T-helper 1 cell (primary cell): Measurements from ENCODE around the gene MUC12.
"Not testable (repeated sequence)": the region's sequence is repeated elsewhere in the genome, so short reads cannot be mapped to it uniquely, and the experiment has no call there.

ENCODE experiments used
- DNase-seq, 5 donors: peaks; one replicate each; pipeline ENCODE4 v3.0.0-alpha.2; 2012 to 2020

The MUC12 gene

DNA sequence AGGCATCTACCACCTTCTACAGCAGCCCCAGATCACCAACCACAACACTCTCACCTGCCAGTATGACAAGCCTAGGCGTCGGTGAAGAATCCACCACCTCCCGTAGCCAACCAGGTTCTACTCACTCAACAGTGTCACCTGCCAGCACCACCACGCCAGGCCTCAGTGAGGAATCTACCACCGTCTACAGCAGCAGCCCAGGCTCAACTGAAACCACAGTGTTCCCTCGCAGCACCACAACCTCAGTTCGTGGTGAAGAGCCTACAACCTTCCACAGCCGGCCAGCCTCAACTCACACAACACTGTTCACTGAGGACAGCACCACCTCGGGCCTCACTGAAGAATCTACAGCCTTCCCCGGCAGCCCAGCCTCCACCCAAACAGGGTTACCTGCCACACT is 29.2 kb downstream of the MUC12 start:
- not testable (repeated sequence) for DNase-seq

DNA sequence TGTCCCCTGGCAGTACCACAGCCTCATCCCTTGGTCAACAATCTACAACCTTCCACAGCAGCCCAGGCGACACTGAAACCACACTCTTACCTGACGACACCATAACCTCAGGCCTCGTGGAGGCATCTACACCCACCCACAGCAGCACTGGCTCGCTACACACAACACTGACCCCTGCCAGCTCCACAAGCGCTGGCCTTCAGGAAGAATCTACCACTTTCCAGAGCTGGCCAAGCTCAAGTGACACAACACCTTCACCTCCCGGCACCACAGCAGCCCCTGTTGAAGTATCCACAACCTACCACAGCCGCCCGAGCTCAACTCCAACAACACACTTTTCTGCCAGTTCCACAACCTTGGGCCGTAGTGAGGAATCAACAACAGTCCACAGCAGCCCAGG is 30.0 kb downstream of the MUC12 start:
- not testable (repeated sequence) for DNase-seq

DNA sequence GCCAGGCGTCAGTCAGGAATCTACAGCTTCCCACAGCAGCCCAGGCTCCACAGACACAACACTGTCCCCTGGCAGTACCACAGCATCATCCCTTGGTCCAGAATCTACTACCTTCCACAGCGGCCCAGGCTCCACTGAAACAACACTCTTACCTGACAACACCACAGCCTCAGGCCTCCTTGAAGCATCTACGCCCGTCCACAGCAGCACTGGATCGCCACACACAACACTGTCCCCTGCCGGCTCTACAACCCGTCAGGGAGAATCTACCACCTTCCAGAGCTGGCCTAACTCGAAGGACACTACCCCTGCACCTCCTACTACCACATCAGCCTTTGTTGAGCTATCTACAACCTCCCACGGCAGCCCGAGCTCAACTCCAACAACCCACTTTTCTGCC is 30.7 kb downstream of the MUC12 start:
- DNase-seq: not testable (repeated sequence)

DNA sequence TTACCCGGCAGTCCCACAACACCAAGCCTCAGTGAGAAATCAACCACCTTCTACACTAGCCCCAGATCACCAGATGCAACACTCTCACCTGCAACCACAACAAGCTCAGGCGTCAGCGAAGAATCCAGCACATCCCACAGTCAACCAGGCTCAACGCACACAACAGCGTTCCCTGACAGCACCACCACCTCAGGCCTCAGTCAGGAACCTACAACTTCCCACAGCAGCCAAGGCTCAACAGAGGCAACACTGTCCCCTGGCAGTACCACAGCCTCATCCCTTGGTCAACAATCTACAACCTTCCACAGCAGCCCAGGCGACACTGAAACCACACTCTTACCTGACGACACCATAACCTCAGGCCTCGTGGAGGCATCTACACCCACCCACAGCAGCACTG is 33.0 kb downstream of the MUC12 start:
- not testable (repeated sequence) for DNase-seq

DNA sequence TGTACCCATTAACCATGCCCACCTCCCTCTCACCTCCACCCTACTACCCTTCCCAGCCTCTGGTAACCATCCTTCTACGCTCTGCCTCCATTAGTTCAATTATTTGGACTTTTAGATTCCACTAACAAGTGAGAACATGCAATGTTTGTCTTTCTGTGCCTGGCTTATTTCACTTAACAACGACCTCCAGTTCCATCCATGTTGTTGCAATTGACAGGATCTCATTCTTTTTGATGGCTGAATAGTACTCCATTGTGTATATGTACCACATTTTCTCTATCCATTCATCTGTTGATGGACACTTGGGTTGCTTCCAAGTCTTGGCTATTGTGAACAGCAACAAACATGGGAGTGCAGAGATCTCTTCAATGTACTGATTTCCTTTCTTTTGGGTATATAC is 38.0 kb downstream of the MUC12 start:
- not testable (repeated sequence) for DNase-seq

DNA sequence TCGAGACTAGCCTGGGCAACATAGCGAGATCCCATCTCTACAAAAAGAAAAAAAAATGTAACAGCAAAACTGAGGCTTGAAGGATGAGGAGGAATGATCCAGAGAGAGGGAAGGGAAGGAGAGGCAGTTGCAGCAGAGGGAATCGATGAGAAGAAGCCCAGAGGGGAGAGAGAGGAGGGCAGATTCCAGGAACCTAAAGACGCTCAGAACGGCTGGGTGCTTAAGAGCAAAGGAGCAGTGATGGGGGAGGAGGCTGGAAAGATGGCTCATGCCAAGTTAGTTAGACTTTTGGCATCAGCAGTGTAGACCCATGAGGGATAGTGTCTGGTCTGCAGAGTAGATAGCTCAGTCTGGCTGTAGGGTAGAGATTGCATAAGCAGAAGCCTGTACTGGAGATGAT is 40.3 kb downstream of the MUC12 start:
- DNase-seq: no peak

DNA sequence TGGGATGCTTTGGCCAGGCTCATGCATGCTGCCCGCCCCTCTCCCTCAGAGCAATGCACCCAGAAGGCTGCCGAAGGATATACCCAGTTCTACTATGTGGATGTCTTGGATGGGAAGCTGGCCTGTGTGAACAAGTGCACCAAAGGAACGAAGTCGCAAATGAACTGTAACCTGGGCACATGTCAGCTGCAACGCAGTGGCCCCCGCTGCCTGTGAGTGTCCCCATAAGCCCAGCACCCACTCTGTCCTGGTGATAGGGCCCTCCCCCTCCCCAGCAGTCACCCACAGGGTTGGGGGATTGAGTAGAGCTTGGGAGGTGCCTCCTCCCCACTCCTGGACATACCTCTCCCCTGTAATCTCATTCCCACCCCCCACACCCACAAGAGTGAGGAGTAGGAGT is 43.6 kb downstream of the MUC12 start:
- no peak for DNase-seq

DNA sequence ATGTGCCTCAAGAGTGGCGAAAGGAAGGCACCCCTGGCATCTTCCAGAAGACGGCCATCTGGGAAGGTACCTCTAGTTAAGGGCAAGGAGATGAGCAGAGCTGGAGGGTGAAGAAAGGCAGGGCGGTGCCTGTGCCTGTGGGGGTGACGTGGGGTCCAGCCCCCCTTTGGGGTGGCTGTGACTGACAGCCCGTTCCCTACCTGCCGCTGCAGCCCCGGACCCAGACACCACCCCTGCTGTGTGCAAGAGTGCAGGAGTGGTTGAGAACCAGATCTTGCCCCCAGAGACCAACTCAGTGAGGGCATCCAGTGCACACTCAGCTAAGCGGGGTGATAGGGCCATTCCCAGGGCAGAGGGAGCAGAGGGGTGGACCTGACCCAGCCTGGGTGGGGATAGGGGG is 46.3 kb downstream of the MUC12 start:
- DNase-seq: no peak

DNA sequence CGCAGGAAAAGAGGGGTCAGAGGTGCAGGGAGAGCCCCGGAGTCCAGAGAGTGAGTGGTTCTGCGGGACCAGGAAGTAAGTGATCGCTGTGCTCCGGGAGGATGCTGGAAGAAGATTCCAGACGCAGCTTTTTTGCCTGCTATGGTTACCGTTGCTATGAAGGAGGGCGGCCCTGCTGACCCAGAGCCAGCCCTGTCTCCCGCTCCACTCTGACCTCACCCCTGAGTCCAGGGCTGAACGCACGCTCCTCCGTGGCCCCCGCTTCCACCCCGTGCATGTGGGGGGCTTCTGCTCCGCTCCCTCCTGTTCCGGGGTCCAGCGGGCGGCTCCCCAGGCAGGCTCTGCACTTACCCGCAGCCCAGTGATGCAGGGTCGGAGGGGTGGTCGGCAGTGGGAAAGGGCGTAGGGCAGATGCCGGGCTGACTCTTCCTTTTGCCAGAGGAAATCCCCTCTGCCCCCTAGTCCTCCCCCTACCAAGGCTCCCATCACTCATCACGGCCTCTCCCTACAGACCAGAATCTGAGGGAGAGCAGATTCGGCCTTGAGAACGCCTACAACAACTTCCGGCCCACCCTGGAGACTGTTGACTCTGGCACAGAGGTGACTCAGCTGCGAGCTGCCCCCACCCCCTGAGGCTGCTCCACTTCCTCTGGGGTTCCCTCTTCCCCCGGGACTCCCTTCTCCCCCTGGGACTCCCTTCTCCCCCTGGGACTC is 47.9 kb downstream of the MUC12 start:
- DNase-seq: peak in 4 of 5 donors; percentile 42 to 81 (median 49)

DNA sequence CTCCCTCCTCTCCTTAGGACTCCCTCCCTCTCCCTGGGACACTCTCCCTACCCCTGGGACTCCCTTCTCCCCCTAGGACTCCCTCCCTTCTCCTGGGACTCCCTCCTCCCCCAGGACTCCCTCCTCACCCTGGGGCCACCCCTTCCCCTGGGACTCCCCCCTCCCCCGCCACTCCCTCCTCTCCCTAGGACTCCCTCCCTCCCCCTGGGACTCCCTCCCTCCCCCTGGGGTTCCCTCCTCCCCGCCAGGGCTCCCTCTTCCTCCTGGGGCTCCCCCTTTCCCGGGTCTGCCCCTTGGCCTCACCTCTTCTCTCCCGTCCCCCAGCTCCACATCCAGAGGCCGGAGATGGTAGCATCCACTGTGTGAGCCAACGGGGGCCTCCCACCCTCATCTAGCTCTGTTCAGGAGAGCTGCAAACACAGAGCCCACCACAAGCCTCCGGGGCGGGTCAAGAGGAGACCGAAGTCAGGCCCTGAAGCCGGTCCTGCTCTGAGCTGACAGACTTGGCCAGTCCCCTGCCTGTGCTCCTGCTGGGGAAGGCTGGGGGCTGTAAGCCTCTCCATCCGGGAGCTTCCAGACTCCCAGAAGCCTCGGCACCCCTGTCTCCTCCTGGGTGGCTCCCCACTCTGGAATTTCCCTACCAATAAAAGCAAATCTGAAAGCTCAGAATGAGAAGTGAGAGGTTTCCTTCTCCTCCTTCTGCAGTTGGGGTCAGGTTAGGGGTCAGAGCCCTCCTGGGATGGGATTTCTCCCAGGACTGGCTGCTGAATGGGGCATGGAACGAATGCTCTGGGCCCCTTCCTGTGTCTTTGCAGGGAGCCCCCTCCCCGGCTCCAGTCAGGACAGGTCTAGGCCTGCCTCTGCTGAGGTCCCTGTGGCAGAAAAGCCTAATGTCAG is 49.2 kb downstream of the MUC12 start:
- no peak for DNase-seq

DNA sequence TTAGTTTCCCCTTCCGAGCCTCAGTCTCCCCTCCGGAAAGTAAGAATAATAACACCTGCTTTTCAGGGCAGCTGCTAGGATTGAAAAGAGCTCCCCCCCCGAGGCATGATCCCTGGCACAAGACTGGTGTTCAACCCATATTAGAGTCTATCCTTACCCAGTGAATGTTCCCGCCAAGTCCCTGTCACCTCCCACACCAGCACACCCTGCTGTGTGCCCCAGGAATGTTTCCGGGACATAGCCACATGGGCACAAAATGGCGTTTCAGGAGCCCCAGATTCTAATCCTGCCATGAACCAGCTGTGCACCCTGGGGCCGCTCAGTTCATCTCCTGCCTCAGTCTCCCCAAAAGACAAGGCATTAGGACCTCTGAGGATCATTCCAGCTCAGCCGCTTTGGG is 51.1 kb downstream of the MUC12 start:
- no peak for DNase-seq

DNA sequence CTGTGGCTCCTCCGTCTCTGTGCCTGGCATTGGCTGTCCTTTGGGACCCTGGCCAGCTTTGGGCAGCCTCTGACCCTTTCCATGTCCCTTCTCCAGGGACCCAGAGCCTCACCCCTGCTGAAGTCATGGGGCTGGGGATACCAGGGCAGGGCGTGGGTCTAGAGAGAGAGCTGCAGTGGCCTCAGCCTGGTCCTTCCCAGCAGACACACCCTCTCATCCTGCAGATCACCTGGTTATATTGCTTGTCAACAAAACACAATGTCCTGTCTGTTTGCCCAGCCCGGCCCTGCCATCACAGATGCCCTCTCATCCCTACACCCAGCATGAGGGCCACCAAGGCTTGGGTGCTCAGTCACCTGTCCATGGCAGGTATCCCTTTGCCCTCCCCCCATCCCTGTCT is 52.3 kb downstream of the MUC12 start:
- DNase-seq: no peak

DNA sequence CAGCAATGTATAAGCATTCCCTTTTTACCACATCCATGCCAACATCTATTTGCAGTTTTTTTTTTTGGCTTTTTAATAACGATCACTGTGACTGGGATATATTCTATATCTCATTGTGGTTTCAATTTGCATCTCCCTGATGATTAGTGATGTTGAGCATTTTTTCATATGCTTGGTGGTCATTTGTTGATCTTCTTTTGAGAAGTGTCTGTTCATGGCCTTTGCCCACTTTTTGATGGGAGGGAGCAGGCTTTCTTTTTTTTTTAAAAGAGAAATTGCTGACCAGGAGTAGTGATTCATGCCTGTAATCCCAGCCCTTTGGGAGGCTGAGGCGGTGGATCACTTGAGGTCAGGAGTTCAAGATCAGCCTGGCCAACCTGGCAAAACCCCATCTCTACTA is 54.5 kb downstream of the MUC12 start:
- no peak for DNase-seq

DNA sequence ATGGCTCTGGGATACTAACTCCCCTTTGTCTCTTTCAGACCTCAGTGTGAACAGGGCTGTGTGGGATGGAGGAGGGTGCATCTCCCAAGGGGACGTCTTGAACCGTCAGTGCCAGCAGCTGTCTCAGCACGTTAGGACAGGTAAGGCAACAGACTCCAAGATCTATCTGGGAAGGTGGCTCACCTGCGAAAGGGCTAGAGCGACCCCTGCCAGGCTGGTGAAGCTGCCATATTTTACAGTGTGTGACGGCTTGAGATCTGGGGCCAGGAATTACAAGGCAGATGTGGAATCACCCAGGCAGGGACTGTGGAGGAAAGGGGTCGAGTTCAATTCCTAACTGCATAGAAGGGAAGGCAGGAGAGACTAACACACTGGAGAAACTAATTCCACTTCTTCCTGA is 61.7 kb downstream of the MUC12 start:
- no peak for DNase-seq

DNA sequence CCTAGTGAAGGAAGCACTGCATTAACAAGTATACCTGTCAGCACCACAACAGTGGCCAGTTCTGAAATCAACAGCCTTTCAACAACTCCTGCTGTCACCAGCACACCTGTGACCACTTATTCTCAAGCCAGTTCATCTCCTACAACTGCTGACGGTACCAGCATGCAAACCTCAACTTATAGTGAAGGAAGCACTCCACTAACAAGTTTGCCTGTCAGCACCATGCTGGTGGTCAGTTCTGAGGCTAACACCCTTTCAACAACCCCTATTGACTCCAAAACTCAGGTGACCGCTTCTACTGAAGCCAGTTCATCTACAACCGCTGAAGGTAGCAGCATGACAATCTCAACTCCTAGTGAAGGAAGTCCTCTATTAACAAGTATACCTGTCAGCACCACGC is 66.6 kb downstream of the MUC12 start:
- no peak for DNase-seq

DNA sequence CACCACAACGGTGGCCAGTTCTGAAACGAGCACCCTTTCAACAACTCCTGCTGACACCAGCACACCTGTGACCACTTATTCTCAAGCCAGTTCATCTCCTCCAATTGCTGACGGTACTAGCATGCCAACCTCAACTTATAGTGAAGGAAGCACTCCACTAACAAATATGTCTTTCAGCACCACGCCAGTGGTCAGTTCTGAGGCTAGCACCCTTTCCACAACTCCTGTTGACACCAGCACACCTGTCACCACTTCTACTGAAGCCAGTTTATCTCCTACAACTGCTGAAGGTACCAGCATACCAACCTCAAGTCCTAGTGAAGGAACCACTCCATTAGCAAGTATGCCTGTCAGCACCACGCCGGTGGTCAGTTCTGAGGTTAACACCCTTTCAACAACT is 71.9 kb downstream of the MUC12 start:
- not testable (repeated sequence) for DNase-seq

DNA sequence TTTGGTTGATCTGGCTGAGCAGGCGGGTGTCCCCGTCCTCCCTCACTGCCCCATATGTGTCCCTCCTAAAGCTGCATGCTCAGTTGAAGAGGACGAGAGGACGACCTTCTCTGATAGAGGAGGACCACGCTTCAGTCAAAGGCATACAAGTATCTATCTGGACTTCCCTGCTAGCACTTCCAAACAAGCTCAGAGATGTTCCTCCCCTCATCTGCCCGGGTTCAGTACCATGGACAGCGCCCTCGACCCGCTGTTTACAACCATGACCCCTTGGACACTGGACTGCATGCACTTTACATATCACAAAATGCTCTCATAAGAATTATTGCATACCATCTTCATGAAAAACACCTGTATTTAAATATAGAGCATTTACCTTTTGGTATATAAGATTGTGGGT is 89.0 kb downstream of the MUC12 start:
- DNase-seq: peak; percentile 7 to 55 (median 28)

DNA sequence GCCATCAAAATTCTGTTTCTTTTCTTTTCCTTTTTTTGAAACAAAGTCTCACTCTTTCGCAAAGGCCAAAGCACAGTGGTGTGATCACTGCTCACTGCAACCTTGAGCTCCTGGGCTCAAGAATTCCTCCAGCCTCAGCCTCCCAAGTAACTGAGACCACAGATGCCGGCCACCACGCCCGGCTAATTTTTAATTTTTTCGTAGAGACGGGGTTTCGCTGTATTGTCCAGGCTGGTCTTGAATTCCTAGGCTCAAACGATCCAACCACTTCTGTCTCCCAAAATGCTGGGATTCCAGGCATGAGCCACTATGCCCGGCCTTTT is 90.2 kb downstream of the MUC12 start:
- no peak for DNase-seq

DNA sequence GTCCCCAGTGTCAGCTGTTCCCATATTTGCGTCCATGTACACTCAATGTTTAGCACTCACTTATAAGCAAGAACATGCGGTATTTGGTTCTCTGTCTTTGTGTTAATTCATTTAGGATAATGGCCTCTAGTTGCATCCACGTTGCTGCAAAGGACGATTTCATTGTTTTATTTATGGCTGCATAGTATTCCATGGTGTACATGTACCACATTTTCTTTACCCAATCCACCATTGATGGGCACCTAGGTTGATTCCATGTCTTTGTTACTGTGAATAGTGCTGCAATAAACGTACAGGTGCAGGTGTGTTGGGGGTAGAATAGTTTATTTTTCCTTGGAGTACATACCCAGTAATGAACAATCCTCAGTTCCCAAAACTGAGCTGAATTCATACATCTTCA is 91.6 kb downstream of the MUC12 start:
- DNase-seq: no peak

DNA sequence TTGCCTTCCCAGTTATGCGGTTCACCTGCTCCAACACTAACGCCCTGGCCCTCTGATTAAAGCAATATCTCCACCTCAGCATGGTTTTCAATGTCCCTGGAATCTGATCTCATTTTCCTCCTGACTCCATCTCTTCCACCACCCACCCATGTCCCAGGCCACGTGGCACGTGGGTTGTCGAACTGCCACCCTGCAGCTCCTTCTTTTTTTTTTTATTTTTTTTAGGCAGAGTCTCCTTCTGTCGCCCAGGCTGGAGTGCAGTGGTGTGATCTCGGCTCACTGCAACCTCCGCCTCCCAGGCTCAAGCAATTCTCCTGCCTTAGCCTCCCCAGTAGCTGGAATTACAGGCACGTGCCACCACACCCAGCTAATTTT is 94.8 kb downstream of the MUC12 start:
- not testable (repeated sequence) for DNase-seq

DNA sequence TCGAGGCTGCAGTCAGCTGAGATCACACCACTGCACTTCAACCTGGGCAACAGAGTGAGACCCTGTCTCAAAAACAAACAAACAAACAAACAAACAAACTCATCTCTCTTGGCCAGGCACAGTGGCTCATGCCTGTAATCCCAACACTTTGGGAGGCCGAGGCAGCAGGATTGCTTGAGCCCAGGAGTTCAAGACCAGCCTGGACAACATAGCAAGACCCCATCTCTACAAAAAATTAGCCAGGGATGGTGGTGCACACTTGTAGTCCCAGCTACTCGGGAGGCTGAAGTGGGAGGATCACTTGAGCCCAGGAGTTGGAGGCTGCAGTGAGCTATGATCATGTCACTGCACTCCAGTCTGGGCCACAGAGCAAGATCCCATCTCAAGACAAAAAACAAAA is 95.8 kb downstream of the MUC12 start:
- DNase-seq: not testable (repeated sequence)

DNA sequence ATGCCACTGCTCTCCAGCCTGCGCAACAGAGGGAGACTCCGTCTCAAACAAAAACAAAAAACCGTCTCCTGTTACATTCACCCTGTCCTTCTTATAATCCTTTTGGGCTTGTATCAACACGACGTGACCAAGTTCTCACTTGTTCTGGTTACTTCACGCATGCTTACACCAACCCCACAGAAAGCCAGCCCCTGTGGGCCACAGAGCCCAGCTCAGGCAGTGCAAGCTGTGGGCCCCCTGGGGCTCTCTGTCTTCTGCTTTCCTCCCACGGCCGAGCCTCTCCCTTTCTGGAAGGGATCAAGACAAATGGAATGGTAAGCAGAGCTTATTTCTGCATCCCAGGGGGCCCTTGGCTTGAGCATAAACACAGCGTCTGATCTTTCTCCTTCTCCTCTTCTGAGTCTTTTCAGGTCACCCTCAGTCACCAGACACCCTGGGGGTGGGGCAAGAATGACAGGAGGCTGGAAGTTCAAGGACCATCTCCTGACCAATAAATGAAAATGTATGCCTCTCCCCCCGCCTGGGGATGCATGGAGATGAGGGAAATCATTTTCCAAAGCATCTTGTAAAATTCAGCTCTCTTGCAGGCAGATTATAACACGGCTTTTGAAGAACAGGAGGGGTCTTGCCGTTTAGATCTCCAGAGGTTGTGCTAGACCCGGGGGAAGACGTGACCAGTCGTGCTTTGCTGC is 96.9 kb downstream of the MUC12 start:
- no peak for DNase-seq

DNA sequence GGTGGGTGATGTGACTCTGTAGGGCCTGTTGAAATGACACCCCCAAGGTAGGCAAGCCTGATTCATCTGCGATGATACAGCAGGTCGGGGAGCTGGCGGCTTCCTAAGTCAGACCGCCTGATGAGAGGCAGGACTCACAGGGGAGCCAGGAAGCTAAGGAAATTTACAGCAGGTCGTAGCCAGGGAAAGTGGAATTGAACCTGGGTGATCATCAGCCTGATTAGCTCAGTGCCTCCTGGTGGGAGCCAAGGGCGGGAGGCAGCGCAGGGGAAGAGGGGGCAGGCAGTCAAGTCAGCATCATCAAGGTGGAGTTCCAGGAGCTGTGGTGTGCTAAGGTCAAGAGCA is 97.4 kb downstream of the MUC12 start:
- no peak for DNase-seq

DNA sequence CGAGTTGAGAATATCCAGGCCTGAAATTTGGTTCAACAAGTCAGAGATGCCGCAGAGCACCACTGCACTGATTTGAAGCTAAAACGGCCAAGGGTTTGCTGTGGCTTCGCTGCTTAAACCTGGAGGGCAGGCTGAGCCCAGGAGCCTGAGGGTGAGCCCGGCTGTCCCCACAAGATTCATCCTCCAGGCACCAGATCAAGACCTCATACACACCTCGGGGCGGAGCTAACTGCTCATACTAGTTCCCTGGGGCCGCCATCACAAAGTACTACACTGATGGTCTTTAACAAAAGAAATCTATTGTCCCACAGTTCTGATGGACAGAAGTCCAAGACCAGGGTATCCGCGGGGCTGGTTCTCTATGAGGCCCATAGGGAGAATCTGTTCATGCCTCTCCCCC is 99.0 kb downstream of the MUC12 start:
- no peak for DNase-seq
